ENCODE measurements around the gene PTPRM. TPM values are rescaled to one million over a fixed set of nuclear protein-coding genes. Genes with fewer than 3 reads are reported as not detected.
A peak's percentile ranks its signal among the peaks of the same experiment; 100 is the strongest.

PTPRM gene
- total RNA-seq, 1 donor from 2014 or later = 42.1 TPM

- TF ChIP-seq CTCF (IDR thresholded peaks at IDR 0.05; ENCODE audit: insufficient read depth, low read length, severe bottlenecking) = no peak
- Histone ChIP-seq H3K36me3 (ENCODE audit: control insufficient read depth, insufficient read depth, low read length) (no peaks in the 10 kb centered on the region), H3K27me3 (ENCODE audit: control insufficient read depth, insufficient read depth, low read length) (no peaks in the 10 kb centered on the region), H3K4me3 (ENCODE audit: low read depth, low read length) (no peak overlapping the region)
- FAIRE-seq (no peak), DNase-seq (ENCODE audit: low read depth) (no peak)
Observed at GRCh38 chr18:7750095-7750663, 183.1 kb downstream of the PTPRM start.

DNA sequence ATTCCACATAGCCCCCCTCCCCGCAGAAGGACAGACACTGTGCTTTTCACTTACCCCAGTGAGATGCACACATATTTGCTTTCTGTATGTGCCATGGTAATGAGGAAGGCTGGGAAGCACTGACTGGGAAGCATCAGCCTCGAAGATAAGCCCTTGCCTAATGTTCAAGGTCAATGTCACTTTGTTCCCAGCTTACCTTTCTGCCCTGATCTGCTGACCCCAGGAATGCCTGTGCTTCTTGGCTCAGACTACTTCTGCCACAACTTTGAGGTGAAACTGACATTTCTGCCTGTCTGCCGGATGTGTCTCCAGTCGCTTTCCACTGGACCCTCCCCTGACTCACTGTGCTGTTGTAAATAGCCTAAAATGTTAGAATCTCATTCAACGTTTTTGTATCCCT lies 183.8 kb downstream of the PTPRM start:
- DNase-seq (ENCODE audit: low read depth) (no peak), FAIRE-seq (no peak)
- Histone ChIP-seq H3K27me3 (ENCODE audit: control insufficient read depth, insufficient read depth, low read length) (no peaks in the 10 kb centered on the region), H3K4me3 (ENCODE audit: low read depth, low read length) (no peak overlapping the region), H3K36me3 (ENCODE audit: control insufficient read depth, insufficient read depth, low read length) (no peaks in the 10 kb centered on the region)
- TF ChIP-seq CTCF (IDR thresholded peaks at IDR 0.05; ENCODE audit: insufficient read depth, low read length, severe bottlenecking) = no peak

GRCh38 chr18:7754258-7754657 lies 187.1 kb downstream of the PTPRM start:
- TF ChIP-seq CTCF (IDR thresholded peaks at IDR 0.05; ENCODE audit: insufficient read depth, low read length, severe bottlenecking) = no peak
- DNase-seq (ENCODE audit: low read depth) = no peak
- H3K27me3 ChIP-seq (ENCODE audit: control insufficient read depth, insufficient read depth, low read length) = no peaks in the 10 kb centered on the region
- H3K4me3 ChIP-seq (ENCODE audit: low read depth, low read length) = no peak overlapping the region
- FAIRE-seq = no peak
- H3K36me3 ChIP-seq (ENCODE audit: control insufficient read depth, insufficient read depth, low read length) = no peaks in the 10 kb centered on the region

GRCh38 chr18:7754725-7755181 lies 187.6 kb downstream of the PTPRM start:
- DNase-seq (ENCODE audit: low read depth) (no peak), FAIRE-seq (no peak)
- no peaks in the 10 kb centered on the region for H3K36me3 ChIP-seq (ENCODE audit: control insufficient read depth, insufficient read depth, low read length)
- TF ChIP-seq CTCF (IDR thresholded peaks at IDR 0.05; ENCODE audit: insufficient read depth, low read length, severe bottlenecking) = no peak
- H3K4me3 ChIP-seq (ENCODE audit: low read depth, low read length) = no peak overlapping the region
- H3K27me3 ChIP-seq (ENCODE audit: control insufficient read depth, insufficient read depth, low read length) = no peaks in the 10 kb centered on the region

DNA sequence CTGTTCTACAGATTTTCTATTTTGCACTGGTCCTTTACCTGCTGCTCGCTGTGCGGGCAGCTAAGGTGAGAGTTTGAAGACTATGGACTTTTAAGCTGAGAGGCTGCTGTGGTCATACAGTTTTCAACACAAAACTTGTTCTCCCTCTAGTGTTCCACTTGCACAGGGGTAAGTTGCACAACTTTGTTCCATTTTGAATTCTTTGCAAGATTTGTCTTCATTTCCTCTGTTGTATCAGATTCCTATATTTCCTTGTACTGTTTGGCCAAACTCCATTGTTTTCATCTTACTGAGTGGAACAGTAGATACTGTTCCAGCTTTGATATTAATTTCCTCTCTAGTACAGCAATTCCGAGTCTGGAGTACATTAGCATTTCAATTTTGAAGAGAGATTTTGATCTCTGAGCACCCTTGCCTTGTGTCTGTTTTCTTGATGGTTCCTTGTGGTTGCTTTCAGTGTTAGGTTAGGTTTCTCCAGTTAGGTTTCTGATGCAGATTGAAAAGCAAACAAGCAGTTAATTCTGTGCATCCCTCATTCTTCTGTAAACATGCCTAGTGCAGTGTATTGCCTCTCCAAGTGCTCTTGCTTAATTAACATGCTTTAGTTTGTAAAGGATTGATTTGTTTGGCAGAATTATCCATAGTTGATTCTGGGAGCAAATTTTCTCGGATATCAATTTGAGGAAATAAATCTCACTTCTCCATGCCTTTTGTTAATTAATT lies 188.8 kb downstream of the PTPRM start:
- H3K36me3 ChIP-seq (ENCODE audit: control insufficient read depth, insufficient read depth, low read length) = no peaks in the 10 kb centered on the region
- peak; percentile 27 for DNase-seq (ENCODE audit: low read depth)
- peak; percentile 23 for TF ChIP-seq CTCF (IDR thresholded peaks at IDR 0.05; ENCODE audit: insufficient read depth, low read length, severe bottlenecking)
- H3K4me3 ChIP-seq (ENCODE audit: low read depth, low read length) = no peak overlapping the region
- FAIRE-seq = no peak
- no peaks in the 10 kb centered on the region for H3K27me3 ChIP-seq (ENCODE audit: control insufficient read depth, insufficient read depth, low read length)

All from bronchial epithelial cell (primary cell).